Type B pancreatic cell (in vitro differentiated cells): ENCODE measurements around the gene SAMD14. TPM values are rescaled to one million over a fixed set of nuclear protein-coding genes. Genes with fewer than 3 reads are reported as not detected.

Experiments used
- DNase-seq: peaks from one replicate; pipeline ENCODE4 v3.0.0; 2021; ENCODE audit warnings: mixed read lengths; ENCODE audit not compliant: unreplicated experiment; ENCODE audit errors: extremely low spot score
- H3K27ac Mint-ChIP-seq: 2 replicates; pipeline ENCODE4 v1.8.0; 2021; ENCODE audit warnings: mild to moderate bottlenecking, mixed read lengths
- H3K27me3 Mint-ChIP-seq: 2 replicates; pipeline ENCODE4 v1.8.0; 2021; ENCODE audit warnings: mixed read lengths
- H3K36me3 Mint-ChIP-seq: 2 replicates; pipeline ENCODE4 v1.8.0; 2021; ENCODE audit warnings: mixed read lengths
- H3K4me1 Mint-ChIP-seq: one replicate; pipeline ENCODE4 v1.8.0; 2021; ENCODE audit warnings: mixed read lengths; ENCODE audit not compliant: unreplicated experiment
- H3K4me3 Mint-ChIP-seq: 2 replicates; pipeline ENCODE4 v1.8.0; 2021; ENCODE audit warnings: mild to moderate bottlenecking, mixed read lengths
- H3K9me3 Mint-ChIP-seq: 2 replicates; pipeline ENCODE4 v1.8.0; 2021; ENCODE audit warnings: mixed read lengths
- CTCF ChIP-seq: fragments of 200-600 bp; sonication (generic); conservative IDR thresholded peaks from 2 replicates; pipeline ENCODE4 v1.5.0; 2021; ENCODE audit warnings: antibody characterized with exemption, mild to moderate bottlenecking
- total RNA-seq: library from RNA; stranded (reverse); gene quantifications from 2 replicates; pipeline ENCODE4 v1.2.1, GENCODE V29; 2021; ENCODE audit warnings: low replicate concordance

Gene SAMD14
- total RNA-seq, 1 donor from 2014 or later, result 14.1 TPM

- Mint-ChIP-seq H3K4me1 (peaks cover 23% of the 10 kb centered on the region), H3K36me3 (peaks cover 6% of the 10 kb centered on the region), H3K4me3 (peak overlapping the region; percentile 88), H3K9me3 (no peaks in the 10 kb centered on the region), H3K27me3 (no peaks in the 10 kb centered on the region), H3K27ac (peak overlapping the region; percentile 87)
- no peak for DNase-seq
- TF ChIP-seq CTCF, result no peak
Observed at GRCh38 chr17:50148226-50149090, 18.5 kb upstream of the SAMD14 start.

GRCh38 chr17:50147841-50148225 lies 17.9 kb upstream of the SAMD14 start:
- TF ChIP-seq CTCF, result no peak
- Mint-ChIP-seq H3K4me1 (peaks cover 26% of the 10 kb centered on the region), H3K9me3 (no peaks in the 10 kb centered on the region), H3K4me3 (peak overlapping the region; percentile 88), H3K36me3 (peaks cover 9% of the 10 kb centered on the region), H3K27me3 (no peaks in the 10 kb centered on the region), H3K27ac (peak overlapping the region; percentile 59)
- DNase-seq, result no peak

GRCh38 chr17:50146927-50147665 lies 17.1 kb upstream of the SAMD14 start:
- Mint-ChIP-seq H3K27ac (peak overlapping the region; percentile 59), H3K4me3 (peak overlapping the region; percentile 88), H3K4me1 (peaks cover 26% of the 10 kb centered on the region), H3K36me3 (peaks cover 14% of the 10 kb centered on the region), H3K27me3 (no peaks in the 10 kb centered on the region), H3K9me3 (no peaks in the 10 kb centered on the region)
- no peak for TF ChIP-seq CTCF
- DNase-seq, result no peak

GRCh38 chr17:50146230-50146926 lies 16.4 kb upstream of the SAMD14 start:
- Mint-ChIP-seq H3K4me3 (peak overlapping the region; percentile 88), H3K27me3 (no peaks in the 10 kb centered on the region), H3K27ac (no peak overlapping the region), H3K9me3 (no peaks in the 10 kb centered on the region), H3K4me1 (peaks cover 25% of the 10 kb centered on the region), H3K36me3 (peaks cover 19% of the 10 kb centered on the region)
- no peak for DNase-seq
- peak; percentile 32 for TF ChIP-seq CTCF

GRCh38 chr17:50145532-50146229 lies 15.7 kb upstream of the SAMD14 start:
- TF ChIP-seq CTCF, result no peak
- H3K4me3 Mint-ChIP-seq, result peak overlapping the region; percentile 53
- no peak for DNase-seq
- peaks cover 19% of the 10 kb centered on the region for H3K36me3 Mint-ChIP-seq
- H3K27ac Mint-ChIP-seq, result no peak overlapping the region
- H3K4me1 Mint-ChIP-seq, result peaks cover 25% of the 10 kb centered on the region
- H3K27me3 Mint-ChIP-seq, result no peaks in the 10 kb centered on the region
- no peaks in the 10 kb centered on the region for H3K9me3 Mint-ChIP-seq
